Measurements from ENCODE around the gene ZFPL1.

Gene ZFPL1

DNA sequence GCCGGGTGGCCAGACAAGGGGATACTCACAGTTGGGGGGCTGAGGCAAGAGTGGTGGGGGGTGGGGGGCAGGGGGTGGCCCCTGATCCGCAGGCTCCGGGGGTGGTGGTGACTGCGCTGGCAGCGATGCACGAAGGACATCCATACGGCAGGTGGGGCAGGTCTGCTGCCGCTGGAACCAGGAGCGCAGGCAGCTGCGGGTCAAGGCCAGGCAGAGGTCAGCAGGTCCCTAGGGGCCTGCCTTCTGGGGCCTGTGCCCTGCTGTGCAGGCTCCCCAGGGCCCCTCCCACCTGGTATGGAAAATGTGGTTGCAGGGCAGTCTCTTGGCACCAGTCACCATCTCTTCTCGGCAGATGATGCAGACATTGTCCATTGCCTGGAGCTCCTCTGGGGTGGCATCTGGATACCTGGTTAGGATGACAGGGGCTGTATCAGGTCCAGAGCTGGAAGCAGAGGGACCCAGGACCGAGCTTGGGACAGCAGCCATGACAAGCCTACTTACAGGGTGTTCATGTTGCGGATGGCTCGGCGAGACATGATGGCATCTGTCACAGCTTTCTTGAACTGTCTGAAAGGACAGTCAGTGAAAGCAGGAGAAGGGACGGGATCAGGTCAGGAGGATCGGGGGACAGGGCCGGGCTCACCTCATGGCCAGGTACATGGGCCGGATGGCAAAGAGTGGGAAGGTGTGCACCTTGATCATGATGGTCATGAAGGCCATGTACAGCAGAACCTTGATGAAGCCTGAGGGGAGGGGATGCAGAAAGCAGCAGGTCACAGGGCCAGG lies 46.8 kb downstream of the ZFPL1 start:
- no peak for DNase-seq

GRCh38 chr11:65131417-65131776 lies 47.4 kb downstream of the ZFPL1 start:
- DNase-seq: no peak

DNA sequence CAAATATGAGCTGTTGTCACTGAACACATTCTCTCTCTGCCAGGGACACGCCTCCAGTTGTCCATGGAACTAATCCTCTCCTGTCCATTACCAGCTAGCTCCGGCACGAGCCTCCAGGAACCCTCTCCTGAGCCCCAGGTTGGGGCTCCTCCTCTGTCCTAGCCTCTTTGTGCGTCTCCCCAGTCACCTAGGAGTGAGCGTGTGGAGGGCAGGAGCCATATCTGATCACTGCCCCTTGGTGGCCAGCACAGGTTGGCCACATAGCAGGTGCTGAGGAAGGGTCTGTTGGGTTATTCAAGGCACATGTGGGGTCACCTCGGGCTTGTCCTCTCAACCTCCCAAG lies 47.8 kb downstream of the ZFPL1 start:
- DNase-seq: no peak

- DNase-seq: no peak
Measured at GRCh38 chr11:65132238-65132987, 48.4 kb downstream of the ZFPL1 start.

GRCh38 chr11:65132988-65133700 lies 49.1 kb downstream of the ZFPL1 start:
- DNase-seq: peak; percentile 60

- DNase-seq: no peak
Measured at GRCh38 chr11:65133724-65134123, 49.7 kb downstream of the ZFPL1 start.

- peak; percentile 89 for DNase-seq
Measured at GRCh38 chr11:65134240-65134951, 50.4 kb downstream of the ZFPL1 start, which contains the start of gene SYVN1. Gene SYVN1 (minus strand): TSS chr11:65134519. CDS start chr11:65133601, 918 bp downstream.

GRCh38 chr11:65134952-65135632 lies 51.1 kb downstream of the ZFPL1 start:
- peak; percentile 66 for DNase-seq

GRCh38 chr11:65135633-65136145 lies 51.7 kb downstream of the ZFPL1 start:
- DNase-seq: no peak

- DNase-seq: no peak
Measured at GRCh38 chr11:65136515-65137096, 52.6 kb downstream of the ZFPL1 start.

Data from stimulated activated CD4-positive, alpha-beta T cell treated with anti-CD3 and anti-CD28 coated beads, Interleukin-12 subunit alpha, Interleukin-12 subunit beta, amount 100 ng/mL, for 4 hours (primary cell).